Endothelial cell of umbilical vein (primary cell): ENCODE results near the gene SLC5A10. TPM values are rescaled to one million over a fixed set of nuclear protein-coding genes. Genes with fewer than 3 reads are reported as not detected.

Experiments used
- BruUV-seq: library from RNA; stranded (reverse); fragments of 400-500 nt; replicated peaks from 2 replicates; lab custom pipeline; 2021; lab: Mats Ljungman, UMichigan
- CTCF ChIA-PET: fragments of 300-600, 350-600 bp; sonication (Branson Sonifier 250); formaldehyde crosslinking; loops from one replicate; lab custom pipeline; 2021; ENCODE audit warnings: antibody characterized with exemption, inconsistent platforms; lab: Charles Lee
- POLR2A ChIA-PET: fragments of 300-600, 350-600 bp; sonication (Branson Sonifier 250); formaldehyde crosslinking; loops from one replicate; lab custom pipeline; 2021; ENCODE audit warnings: antibody characterized with exemption, inconsistent platforms; lab: Charles Lee
- DNase-seq: peaks from one replicate; pipeline ENCODE4 v3.0.0-alpha.2; 2011; ENCODE audit warnings: low read depth, low spot score
- FAIRE-seq: peaks from 2 replicates; lab custom pipeline; 2011; peaks lifted over from hg19 to GRCh38; lab: Jason Lieb, UNC
- H2AFZ ChIP-seq: 2 replicates; pipeline ENCODE4 v1.6.0; 2012; ENCODE audit warnings: low read depth, low read length, control low read depth, inconsistent platforms
- H3K27ac ChIP-seq: 2 replicates; pipeline ENCODE4 v1.5.1; 2011; ENCODE audit warnings: low read depth, mild to moderate bottlenecking, control low read depth, low read length, moderate library complexity; ENCODE audit not compliant: insufficient read depth
- H3K27me3 ChIP-seq, 2 experiments: 2 replicates each; pipeline versions ENCODE4 v1.6.0 to v1.6.1; 2011; ENCODE audit warnings: low read length in 2 of 2, mixed read lengths in 1 of 2; ENCODE audit not compliant: control insufficient read depth in 2 of 2, insufficient read depth in 2 of 2
- H3K36me3 ChIP-seq, 2 experiments: 2 replicates in 1 of 2; 3 replicates in 1 of 2; pipeline ENCODE4 v1.5.1; 2011; ENCODE audit warnings: low read length in 2 of 2, mild to moderate bottlenecking in 1 of 2, moderate library complexity in 1 of 2; ENCODE audit not compliant: control insufficient read depth in 2 of 2, insufficient read depth in 2 of 2; ENCODE audit errors: extremely low read depth in 1 of 2
- H3K4me1 ChIP-seq: 3 replicates; pipeline ENCODE4 v1.5.1; 2011; ENCODE audit warnings: mild to moderate bottlenecking, low read length; ENCODE audit not compliant: control insufficient read depth, insufficient read depth; ENCODE audit errors: extremely low read depth
- H3K4me2 ChIP-seq: 2 replicates; pipeline ENCODE4 v1.6.1; 2011; ENCODE audit warnings: low read length, control low read depth, mixed read lengths; ENCODE audit not compliant: insufficient read depth
- H3K4me3 ChIP-seq, 3 experiments: fragments of 200-600 bp in 1 of 3; sonication (generic), shearing (Covaris generic) in 1 of 3; replicated peaks in 1 of 3; 2 replicates each; pipeline ENCODE4 v1.5.1; 2011 to 2016; ENCODE audit warnings: control low read depth in 3 of 3, low read length in 3 of 3, mild to moderate bottlenecking in 2 of 3, inconsistent platforms in 1 of 3, low read depth in 1 of 3, moderate library complexity in 1 of 3; ENCODE audit not compliant: insufficient read depth in 1 of 3
- H3K79me2 ChIP-seq: 2 replicates; pipeline ENCODE4 v1.6.0; 2012; ENCODE audit warnings: low read length, inconsistent platforms; ENCODE audit not compliant: control insufficient read depth, insufficient read depth
- H3K9ac ChIP-seq: replicated peaks from 2 replicates; pipeline ENCODE3; 2011; ENCODE audit warnings: low read length, control low read depth; ENCODE audit not compliant: insufficient read depth; ENCODE audit errors: extremely low read depth
- H3K9me1 ChIP-seq: replicated peaks from 3 replicates; pipeline ENCODE4 v1.6.0; 2011; ENCODE audit warnings: mild to moderate bottlenecking, low read length; ENCODE audit not compliant: control insufficient read depth, insufficient read depth; ENCODE audit errors: extremely low read depth
- H3K9me3 ChIP-seq: replicated peaks from 2 replicates; pipeline ENCODE4 v1.5.1; 2012; ENCODE audit warnings: low read length, inconsistent platforms; ENCODE audit not compliant: control insufficient read depth, insufficient read depth
- H4K20me1 ChIP-seq: replicated peaks from 2 replicates; pipeline ENCODE3; 2011; ENCODE audit warnings: mild to moderate bottlenecking, low read length; ENCODE audit not compliant: control insufficient read depth, insufficient read depth; ENCODE audit errors: extremely low read depth
- EZH2 ChIP-seq: IDR thresholded peaks from 2 replicates; pipeline ENCODE4 v1.6.1; 2012; ENCODE audit warnings: borderline replicate concordance, low read depth, mild to moderate bottlenecking, moderate library complexity, low read length, inconsistent platforms; ENCODE audit not compliant: severe bottlenecking
- FOS ChIP-seq: IDR thresholded peaks from 2 replicates; pipeline ENCODE4 v1.6.1; 2011; ENCODE audit warnings: mild to moderate bottlenecking, low read length, moderate library complexity, borderline replicate concordance; ENCODE audit not compliant: insufficient read depth
- GATA2 ChIP-seq: IDR thresholded peaks from 2 replicates; pipeline ENCODE4 v1.7.0; 2011; ENCODE audit warnings: low read depth, mild to moderate bottlenecking, moderate library complexity, mixed read lengths, low read length; ENCODE audit not compliant: insufficient read length, insufficient read depth
- JUN ChIP-seq: IDR thresholded peaks from 2 replicates; pipeline ENCODE4 v1.6.1; 2011; ENCODE audit warnings: borderline replicate concordance, low read depth; ENCODE audit not compliant: insufficient read length, insufficient read depth
- MAX ChIP-seq: IDR thresholded peaks from 2 replicates; pipeline ENCODE4 v1.6.1; 2011; ENCODE audit not compliant: insufficient read depth, insufficient read length
- MYC ChIP-seq: IDR thresholded peaks from one replicate; pipeline ENCODE4 v1.6.1; 2011; ENCODE audit warnings: mild to moderate bottlenecking, low read depth, low read length
- POLR2A ChIP-seq: IDR thresholded peaks from 2 replicates; pipeline ENCODE4 v1.6.1; 2012; ENCODE audit warnings: low read depth, mild to moderate bottlenecking, control low read depth, low read length
- POLR2AphosphoS5 ChIP-seq: IDR thresholded peaks from 2 replicates; pipeline ENCODE4 v1.6.1; 2012; ENCODE audit warnings: low read depth, mild to moderate bottlenecking, control low read depth, low read length, moderate library complexity; ENCODE audit not compliant: insufficient read depth
- dilution Hi-C: fragments of 300-500 bp; cut with MboI; formaldehyde crosslinking; loops from one replicate; pipeline ENCODE4 v1.15.0; 2019; ENCODE audit warnings: low sequenced_read_pairs; ENCODE audit not compliant: extremely low pct_ligation_motif_present
- intact Hi-C: fragments of 100-400 bp; cut with micrococcal nuclease; formaldehyde crosslinking; loops from one replicate; pipeline ENCODE4 v1.10.0; 2022
- polyA plus RNA-seq, 4 experiments: library from polyadenylated mRNA; depleted of rRNA in 3 of 4; stranded (reverse) in 3 of 4; unstranded in 1 of 4; fragments of >200 nt; gene quantifications; 2 replicates each; pipeline versions ENCODE4 v1.2.1 to v1.2.3, GENCODE V29; 2011 to 2012; ENCODE audit warnings: missing spikeins in 1 of 4
- total RNA-seq: library from RNA; stranded (reverse); gene quantifications from 2 replicates; pipeline ENCODE4 v1.2.3, GENCODE V29; 2021
- TF ChIP-seq, protein P1 (sequence below), 2 donors: IDR thresholded peaks; 1 replicate in 1 of 2; 2 replicates in 1 of 2; pipeline ENCODE4 v1.5.1; 2011; ENCODE audit warnings: low read length in 2 of 2, mild to moderate bottlenecking in 2 of 2, moderate library complexity in 2 of 2, control low read depth in 1 of 2, inconsistent platforms in 1 of 2, low read depth in 1 of 2; ENCODE audit not compliant: insufficient read depth in 1 of 2; ENCODE audit errors: extremely low read depth in 1 of 2

SLC5A10 gene
- total and polyA plus RNA-seq, 2 donors (not counting 3 experiments of a cell fraction or from before 2014, with no cell fraction given) = not detected

DNA sequence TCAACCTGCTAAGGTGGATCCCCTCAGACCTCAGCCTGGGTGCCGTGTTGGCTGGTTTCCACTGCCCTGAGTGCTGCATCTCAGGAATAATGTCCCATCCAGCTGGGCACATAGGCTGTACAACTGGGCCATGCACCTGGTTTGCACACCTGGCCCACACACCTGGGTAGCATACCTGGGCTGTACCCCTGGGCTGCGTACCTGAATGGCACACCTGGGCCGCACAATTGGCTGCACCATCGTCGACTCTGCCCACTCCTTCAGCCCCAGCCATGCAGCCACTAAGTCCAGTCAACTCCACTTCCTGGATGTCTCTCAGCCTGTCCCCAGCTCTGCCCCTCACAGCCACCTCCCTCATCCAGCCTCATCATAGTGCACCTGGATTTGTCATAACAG is 7.9 kb downstream of the SLC5A10 start:
- CTCF ChIA-PET = interaction anchor here (1.1 to 2.4 kb wide), 4 partner anchors 8 to 63 kb away, joined by 3 to 22 read pairs (median 12); no protein-coding TSS in a partner anchor
- Histone ChIP-seq H3K4me3 (no peak overlapping the region), H3K9ac (no peak overlapping the region), H3K4me2 (no peak overlapping the region), H3K36me3 (no peaks in the 10 kb centered on the region), H3K9me1 (no peaks in the 10 kb centered on the region), H3K9me3 (no peaks in the 10 kb centered on the region), H3K4me1 (no peaks in the 10 kb centered on the region), H4K20me1 (no peaks in the 10 kb centered on the region), H3K79me2 (no peaks in the 10 kb centered on the region), H3K27ac (no peak overlapping the region), H3K27me3 (no peaks in the 10 kb centered on the region), H2AFZ (no peak overlapping the region)
- TF ChIP-seq POLR2AphosphoS5 = no peak
- TF ChIP-seq MAX = no peak
- no peak for TF ChIP-seq GATA2
- TF ChIP-seq POLR2A = no peak
- no peak for TF ChIP-seq JUN
- TF ChIP-seq, protein P1, sequence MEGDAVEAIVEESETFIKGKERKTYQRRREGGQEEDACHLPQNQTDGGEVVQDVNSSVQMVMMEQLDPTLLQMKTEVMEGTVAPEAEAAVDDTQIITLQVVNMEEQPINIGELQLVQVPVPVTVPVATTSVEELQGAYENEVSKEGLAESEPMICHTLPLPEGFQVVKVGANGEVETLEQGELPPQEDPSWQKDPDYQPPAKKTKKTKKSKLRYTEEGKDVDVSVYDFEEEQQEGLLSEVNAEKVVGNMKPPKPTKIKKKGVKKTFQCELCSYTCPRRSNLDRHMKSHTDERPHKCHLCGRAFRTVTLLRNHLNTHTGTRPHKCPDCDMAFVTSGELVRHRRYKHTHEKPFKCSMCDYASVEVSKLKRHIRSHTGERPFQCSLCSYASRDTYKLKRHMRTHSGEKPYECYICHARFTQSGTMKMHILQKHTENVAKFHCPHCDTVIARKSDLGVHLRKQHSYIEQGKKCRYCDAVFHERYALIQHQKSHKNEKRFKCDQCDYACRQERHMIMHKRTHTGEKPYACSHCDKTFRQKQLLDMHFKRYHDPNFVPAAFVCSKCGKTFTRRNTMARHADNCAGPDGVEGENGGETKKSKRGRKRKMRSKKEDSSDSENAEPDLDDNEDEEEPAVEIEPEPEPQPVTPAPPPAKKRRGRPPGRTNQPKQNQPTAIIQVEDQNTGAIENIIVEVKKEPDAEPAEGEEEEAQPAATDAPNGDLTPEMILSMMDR (IDR thresholded peaks at IDR 0.05; ENCODE audit: extremely low read depth in 1 of 2, insufficient read depth in 1 of 2, low read depth in 1 of 2, low read length in 2 of 2) = no peak
- no peak for TF ChIP-seq EZH2
- TF ChIP-seq FOS = no peak
- no peak for TF ChIP-seq MYC
- FAIRE-seq (no peak), DNase-seq (no peak)
- POLR2A ChIA-PET = no interaction called here
- intact Hi-C loops (loop anchor here (2.0 kb wide), 1 partner anchor 45 kb away; the partner anchor contains the start of gene FAM83G), dilution Hi-C loops (no loop called here)
- no TSS peak for BruUV-seq
